Retinal pigment epithelial cell (primary cell): ENCODE results near the gene SYTL2.

Experiments used
- DNase-seq: peaks from one replicate; pipeline ENCODE4 v3.0.0-alpha.2; 2010; ENCODE audit warnings: low read depth
- H3K4me3 ChIP-seq: 2 replicates; pipeline ENCODE4 v1.5.1; 2011; ENCODE audit warnings: mild to moderate bottlenecking, low read length, control low read depth, moderate library complexity
- CTCF ChIP-seq: conservative IDR thresholded peaks from 2 replicates; pipeline ENCODE4 v1.5.1; 2011; ENCODE audit warnings: low read depth, low read length, control low read depth, inconsistent platforms

SYTL2 gene

GRCh38 chr11:85826116-85826855 is 15.3 kb upstream of the SYTL2 start:
- no peak overlapping the region for H3K4me3 ChIP-seq
- peak; percentile 56 for TF ChIP-seq CTCF
- no peak for DNase-seq

- TF ChIP-seq CTCF = no peak
- DNase-seq = peak; percentile 42
- H3K4me3 ChIP-seq = no peak overlapping the region
Measured at GRCh38 chr11:85825616-85826015, 14.7 kb upstream of the SYTL2 start.

DNA sequence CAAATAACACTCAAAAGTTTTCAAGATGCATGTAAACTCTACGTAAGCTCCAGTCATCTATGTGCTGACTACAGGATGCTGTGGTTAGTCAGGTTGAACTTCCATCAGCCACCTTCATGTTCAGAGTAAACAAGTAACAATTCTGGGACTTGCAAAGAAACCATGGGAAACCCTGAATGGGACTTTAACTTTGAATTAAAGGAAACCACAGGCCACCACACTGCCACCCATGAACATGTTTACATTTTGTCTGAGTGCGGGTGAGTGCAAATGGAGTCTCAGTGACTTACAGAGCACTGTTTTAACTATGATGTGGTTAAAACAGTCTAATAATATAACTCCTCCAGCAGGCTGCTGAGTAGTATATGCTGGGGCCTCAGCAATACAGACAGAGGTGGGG is 12.9 kb upstream of the SYTL2 start:
- TF ChIP-seq CTCF = no peak
- H3K4me3 ChIP-seq = no peak overlapping the region
- DNase-seq = no peak

GRCh38 chr11:85822814-85823213 is 11.9 kb upstream of the SYTL2 start:
- H3K4me3 ChIP-seq = no peak overlapping the region
- no peak for TF ChIP-seq CTCF

GRCh38 chr11:85821636-85822035 is 10.7 kb upstream of the SYTL2 start:
- no peak overlapping the region for H3K4me3 ChIP-seq
- no peak for DNase-seq
- TF ChIP-seq CTCF = no peak

More at GRCh38 chr11:85822814-85823213, 11.9 kb upstream of the SYTL2 start:
- DNase-seq = no peak

GRCh38 chr11:85819441-85819840 is 8.5 kb upstream of the SYTL2 start:
- DNase-seq = no peak
- no peak overlapping the region for H3K4me3 ChIP-seq
- TF ChIP-seq CTCF = no peak

DNA sequence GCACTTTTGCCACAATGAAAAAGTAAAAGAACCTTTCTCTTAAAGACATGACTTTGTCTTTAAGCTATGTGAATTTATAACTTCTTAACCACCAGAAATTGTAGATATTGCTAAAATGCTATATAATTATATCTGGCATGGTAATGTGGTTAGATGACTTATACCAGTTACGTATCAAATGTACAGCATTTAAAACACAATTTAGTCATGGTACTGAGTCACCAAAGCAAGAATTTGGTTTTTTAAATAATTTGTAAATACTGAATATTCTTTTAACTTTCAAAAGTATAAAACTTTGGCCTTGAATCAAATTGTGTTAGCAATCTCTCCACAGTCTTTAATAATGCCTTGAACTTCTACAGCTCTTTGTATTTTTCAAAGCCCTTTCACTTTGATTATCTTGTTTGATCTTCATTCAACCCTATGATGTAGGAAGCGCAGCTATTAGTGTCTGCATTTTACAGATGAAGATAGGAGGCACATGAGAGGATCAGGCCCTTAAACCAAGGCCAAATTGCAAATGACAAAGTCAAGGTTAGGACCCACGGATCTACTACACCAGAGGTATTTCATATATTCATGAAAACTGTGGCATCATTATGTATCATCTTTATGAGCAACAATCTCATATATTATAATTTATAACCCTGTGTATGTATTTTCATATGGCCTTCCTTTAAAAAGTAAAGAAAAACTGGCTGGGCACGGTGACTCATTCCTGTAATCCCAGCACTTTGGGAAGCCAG is 4.4 kb upstream of the SYTL2 start:
- no peak for DNase-seq
- H3K4me3 ChIP-seq = no peak overlapping the region
- no peak for TF ChIP-seq CTCF
